Lung microvascular endothelial cell (primary cell): ENCODE results near the gene PCDHA2. TPM values are rescaled to one million over a fixed set of nuclear protein-coding genes. Genes with fewer than 3 reads are reported as not detected.
"Not testable (repeated sequence)": the region's sequence is repeated elsewhere in the genome, so short reads cannot be mapped to it uniquely, and the experiment has no call there.

Source experiments
- DNase-seq, 2 donors: peaks; one replicate each; pipeline versions ENCODE4 v3.0.0 to v3.0.0-alpha.2; 2010; ENCODE audit warnings: low read depth in 2 of 2
- total RNA-seq: library from RNA; depleted of rRNA; stranded (reverse); fragments of >200 nt; gene quantifications from 2 replicates; pipeline ENCODE4 v1.2.1, GENCODE V29; 2014

Gene PCDHA2
- total RNA-seq, 1 donor from 2014 or later = under 0.01 TPM

DNA sequence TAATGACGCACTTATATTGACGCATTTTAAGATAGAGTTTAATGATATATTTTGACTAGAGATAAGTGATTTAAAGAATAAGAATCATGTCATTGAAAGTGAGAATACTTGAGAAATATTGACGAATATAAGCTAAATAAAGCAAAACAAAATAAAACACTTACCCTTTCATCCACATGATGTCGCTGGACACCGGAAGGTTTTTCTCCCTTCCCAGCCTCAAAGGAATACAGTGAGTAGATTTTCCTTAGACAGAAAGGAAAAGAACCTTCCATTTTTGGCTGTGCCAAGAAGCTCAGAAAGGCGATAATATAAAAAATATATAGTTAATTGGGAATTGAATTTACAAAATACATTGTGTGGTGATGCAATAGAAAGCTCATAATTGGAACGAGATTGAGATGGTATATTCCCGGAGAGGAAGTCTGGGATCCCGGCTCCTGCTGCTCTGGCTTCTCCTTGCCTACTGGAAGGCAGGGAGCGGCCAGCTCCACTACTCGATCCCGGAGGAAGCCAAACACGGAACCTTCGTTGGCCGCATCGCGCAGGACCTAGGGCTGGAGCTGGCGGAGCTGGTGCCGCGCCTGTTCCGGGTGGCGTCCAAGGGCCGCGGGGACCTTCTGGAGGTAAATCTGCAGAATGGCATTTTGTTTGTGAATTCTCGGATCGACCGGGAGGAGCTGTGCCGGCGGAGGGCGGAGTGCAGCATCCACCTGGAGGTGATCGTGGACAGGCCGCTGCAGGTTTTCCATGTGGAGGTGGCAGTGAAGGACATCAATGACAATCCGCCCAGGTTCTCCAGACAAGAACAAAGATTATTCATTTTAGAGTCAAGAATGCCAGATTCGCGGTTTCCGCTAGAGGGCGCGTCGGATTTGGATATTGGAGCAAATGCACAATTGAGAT, 27.0 kb downstream of the PCDHA2 start, which contains the start of gene PCDHA5:
TSS of gene PCDHA5 (plus strand) at position 239 of the 906 bp plus-strand sequence.
- DNase-seq = peak; percentile 21 to 43

GRCh38 chr5:140822281-140822629, 27.6 kb downstream of the PCDHA2 start:
- no peak for DNase-seq

DNA sequence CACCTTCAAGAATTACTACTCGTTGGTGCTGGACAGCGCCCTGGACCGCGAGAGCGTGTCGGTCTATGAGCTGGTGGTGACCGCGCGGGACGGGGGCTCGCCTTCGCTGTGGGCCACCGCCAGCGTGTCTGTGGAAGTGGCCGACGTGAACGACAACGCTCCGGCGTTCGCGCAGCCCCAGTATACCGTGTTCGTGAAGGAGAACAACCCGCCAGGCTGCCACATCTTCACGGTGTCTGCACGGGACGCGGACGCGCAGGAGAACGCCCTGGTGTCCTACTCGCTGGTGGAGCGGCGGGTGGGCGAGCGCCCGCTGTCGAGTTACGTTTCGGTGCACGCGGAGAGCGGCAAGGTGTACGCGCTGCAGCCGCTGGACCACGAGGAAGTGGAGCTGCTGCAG, 28.3 kb downstream of the PCDHA2 start:
- DNase-seq = not testable (repeated sequence)

DNA sequence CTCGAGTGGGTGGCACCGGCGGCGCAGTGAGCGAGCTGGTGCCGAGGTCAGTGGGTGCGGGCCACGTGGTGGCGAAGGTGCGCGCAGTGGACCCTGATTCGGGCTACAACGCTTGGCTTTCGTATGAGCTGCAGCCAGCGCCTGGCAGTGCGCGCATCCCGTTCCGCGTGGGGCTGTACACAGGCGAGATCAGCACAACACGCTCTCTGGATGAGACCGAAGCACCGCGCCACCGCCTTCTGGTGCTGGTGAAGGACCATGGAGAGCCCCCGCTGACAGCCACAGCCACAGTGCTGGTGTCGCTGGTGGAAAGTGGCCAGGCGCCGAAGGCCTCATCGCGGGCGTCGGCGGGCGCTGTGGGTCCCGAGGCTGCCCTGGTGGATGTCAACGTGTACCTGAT, 28.8 kb downstream of the PCDHA2 start:
- no peak for DNase-seq

DNA sequence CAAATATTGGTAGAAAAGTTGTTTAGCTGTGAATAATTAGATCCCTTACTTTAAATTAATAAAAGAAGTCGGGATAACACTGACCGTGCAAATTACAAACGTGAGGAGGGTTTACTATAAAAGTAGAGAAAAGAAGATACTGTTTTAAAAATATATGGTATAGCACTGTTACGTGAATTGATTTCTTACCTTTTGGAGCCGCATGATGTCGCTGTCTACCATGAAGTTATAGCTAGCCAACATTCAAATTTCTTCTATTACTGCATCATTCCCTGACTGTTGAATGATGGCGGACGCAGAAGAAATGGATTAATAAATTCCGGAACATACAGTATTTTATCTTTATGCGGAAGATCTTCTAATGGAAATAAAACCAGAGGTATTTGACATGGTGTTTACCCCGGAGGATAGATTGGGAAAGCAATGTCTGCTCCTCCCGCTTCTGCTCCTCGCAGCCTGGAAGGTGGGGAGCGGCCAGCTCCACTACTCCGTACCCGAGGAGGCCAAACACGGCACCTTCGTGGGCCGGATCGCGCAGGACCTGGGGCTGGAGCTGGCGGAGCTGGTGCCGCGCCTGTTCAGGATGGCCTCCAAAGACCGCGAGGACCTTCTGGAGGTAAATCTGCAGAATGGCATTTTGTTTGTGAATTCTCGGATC, 33.2 kb downstream of the PCDHA2 start, which contains the start of gene PCDHA6:
TSS of gene PCDHA6 (plus strand) at position 257 of the 658 bp plus-strand sequence. CDS start at position 389, 132 bp downstream.
- peak in 1 of 2 donors; percentile 28 for DNase-seq

DNA sequence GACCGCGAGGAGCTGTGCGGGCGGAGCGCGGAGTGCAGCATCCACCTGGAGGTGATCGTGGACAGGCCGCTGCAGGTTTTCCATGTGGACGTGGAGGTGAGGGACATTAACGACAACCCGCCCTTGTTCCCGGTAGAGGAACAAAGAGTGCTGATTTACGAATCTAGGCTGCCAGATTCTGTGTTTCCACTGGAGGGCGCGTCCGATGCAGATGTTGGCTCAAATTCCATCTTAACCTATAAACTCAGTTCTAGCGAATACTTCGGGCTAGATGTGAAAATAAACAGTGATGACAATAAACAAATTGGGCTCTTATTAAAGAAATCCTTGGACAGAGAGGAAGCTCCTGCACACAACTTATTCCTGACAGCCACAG, 33.7 kb downstream of the PCDHA2 start:
- DNase-seq = no peak

GRCh38 chr5:140829511-140830501, 35.2 kb downstream of the PCDHA2 start:
- not testable (repeated sequence) for DNase-seq

DNA sequence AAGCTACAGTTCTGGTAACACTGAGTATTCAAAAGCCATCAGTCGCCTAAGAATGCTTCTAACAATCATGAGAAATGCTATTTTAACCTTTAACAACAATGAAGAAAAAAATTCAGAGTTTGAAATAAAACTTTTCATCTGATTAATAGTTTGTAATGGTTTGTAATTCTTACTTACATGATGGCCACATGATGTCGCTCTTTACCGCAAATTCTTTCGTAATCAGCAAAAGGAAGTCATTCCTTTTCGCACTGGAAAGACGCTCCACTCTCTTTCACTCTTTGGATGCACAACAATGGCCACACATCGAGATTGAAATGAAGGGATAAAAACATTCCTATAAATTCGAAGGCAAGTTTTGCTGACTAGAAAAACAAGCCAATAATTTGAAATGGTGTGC, 39.3 kb downstream of the PCDHA2 start, which contains the start of gene PCDHA7:
TSS of gene PCDHA7 (plus strand) at position 277 of the 400 bp plus-strand sequence. CDS start at position 392, 115 bp downstream.
- DNase-seq = peak; percentile 28 to 36

DNA sequence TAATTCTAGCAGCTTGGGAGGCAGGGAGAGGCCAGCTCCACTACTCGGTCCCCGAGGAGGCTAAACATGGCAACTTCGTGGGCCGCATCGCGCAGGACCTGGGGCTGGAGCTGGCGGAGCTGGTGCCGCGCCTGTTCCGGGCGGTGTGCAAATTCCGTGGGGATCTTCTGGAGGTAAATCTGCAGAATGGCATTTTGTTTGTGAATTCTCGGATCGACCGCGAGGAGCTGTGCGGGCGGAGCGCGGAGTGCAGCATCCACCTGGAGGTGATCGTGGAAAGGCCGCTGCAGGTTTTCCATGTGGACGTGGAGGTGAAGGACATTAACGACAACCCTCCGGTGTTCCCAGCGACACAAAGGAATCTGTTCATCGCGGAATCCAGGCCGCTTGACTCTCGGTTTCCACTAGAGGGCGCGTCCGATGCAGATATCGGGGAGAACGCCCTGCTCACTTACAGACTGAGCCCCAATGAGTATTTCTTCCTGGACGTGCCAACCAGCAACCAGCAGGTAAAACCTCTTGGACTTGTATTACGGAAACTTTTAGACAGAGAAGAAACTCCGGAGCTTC, 39.9 kb downstream of the PCDHA2 start:
- not testable (repeated sequence) for DNase-seq

- no peak for DNase-seq
Measured at GRCh38 chr5:140835622-140836510, 41.2 kb downstream of the PCDHA2 start.

- DNase-seq = peak in 1 of 2 donors; percentile 52
Measured at GRCh38 chr5:140840978-140841962, 46.6 kb downstream of the PCDHA2 start, which contains the start of gene PCDHA8. PCDHA8 (plus strand) TSS chr5:140841187; CDS start chr5:140841322, 135 bp downstream.

GRCh38 chr5:140842798-140843733, 48.4 kb downstream of the PCDHA2 start:
- DNase-seq = no peak

Other genes starting within 250 kb of the PCDHA2 start
- gene EIF4EBP3, start 247.2 kb upstream of the PCDHA2 start, total RNA-seq = 0.87 and 1.2 TPM in 2 replicates
- gene SRA1, start 237.4 kb upstream of the PCDHA2 start, total RNA-seq = 16.3 and 20.6 TPM in 2 replicates
- 3.3 and 6.7 TPM in 2 replicates for gene APBB3, start 230.3 kb upstream of the PCDHA2 start, total RNA-seq
- gene SLC35A4, start 230.0 kb upstream of the PCDHA2 start, total RNA-seq = 12.4 and 21.8 TPM in 2 replicates
- 1.1 and 2.8 TPM in 2 replicates for gene CD14, start 161.7 kb upstream of the PCDHA2 start, total RNA-seq
- gene TMCO6, start 155.4 kb upstream of the PCDHA2 start, total RNA-seq = 8.1 and 10.5 TPM in 2 replicates
- gene NDUFA2, start 147.2 kb upstream of the PCDHA2 start, total RNA-seq = 70.0 and 90.3 TPM in 2 replicates
- gene IK, start 147.0 kb upstream of the PCDHA2 start, total RNA-seq = 47.7 and 55.8 TPM in 2 replicates
- 19.8 and 28.2 TPM in 2 replicates for gene WDR55, start 129.9 kb upstream of the PCDHA2 start, total RNA-seq
- gene DND1, start 121.3 kb upstream of the PCDHA2 start, total RNA-seq = under 0.01 and 0.22 TPM in 2 replicates
- gene HARS1, start 103.5 kb upstream of the PCDHA2 start, total RNA-seq = 43.1 and 46.4 TPM in 2 replicates
- gene HARS2, start 103.4 kb upstream of the PCDHA2 start, total RNA-seq = 21.0 and 21.1 TPM in 2 replicates
- 34.0 and 54.8 TPM in 2 replicates for gene ZMAT2, start 94.4 kb upstream of the PCDHA2 start, total RNA-seq
- under 0.01 TPM in 1 of 2 replicates, not detected in the other for gene PCDHA1, start 8.7 kb upstream of the PCDHA2 start, total RNA-seq
- gene PCDHA3, start 6.2 kb downstream of the PCDHA2 start, total RNA-seq = 0.20 and 0.22 TPM in 2 replicates
- gene PCDHA4, start 12.2 kb downstream of the PCDHA2 start, total RNA-seq = under 0.01 TPM in 2 replicates
- gene PCDHA5, start 26.8 kb downstream of the PCDHA2 start, total RNA-seq = under 0.01 TPM in 2 replicates
- gene PCDHA6, start 33.1 kb downstream of the PCDHA2 start, total RNA-seq = 0.20 and 0.22 TPM in 2 replicates
- gene PCDHA7, start 39.4 kb downstream of the PCDHA2 start, total RNA-seq = 0.20 and 0.22 TPM in 2 replicates
- gene PCDHA8, start 46.3 kb downstream of the PCDHA2 start, total RNA-seq = under 0.01 TPM in 1 of 2 replicates, not detected in the other
- under 0.01 TPM in 2 replicates for gene PCDHA9, start 53.5 kb downstream of the PCDHA2 start, total RNA-seq
- under 0.01 TPM in 2 replicates for gene PCDHA10, start 61.0 kb downstream of the PCDHA2 start, total RNA-seq
- under 0.01 and 0.20 TPM in 2 replicates for gene PCDHA11, start 74.1 kb downstream of the PCDHA2 start, total RNA-seq
- gene PCDHA12, start 80.5 kb downstream of the PCDHA2 start, total RNA-seq = under 0.01 TPM in 1 of 2 replicates, not detected in the other
- under 0.01 TPM in 1 of 2 replicates, not detected in the other for gene PCDHA13, start 87.3 kb downstream of the PCDHA2 start, total RNA-seq
- under 0.01 TPM in 2 replicates for gene PCDHAC1, start 131.4 kb downstream of the PCDHA2 start, total RNA-seq
- gene PCDHAC2, start 171.6 kb downstream of the PCDHA2 start, total RNA-seq = 0.20 and 0.22 TPM in 2 replicates